PC-3 (cell line): ENCODE results near the gene BBS12. TPM values are rescaled to one million over a fixed set of nuclear protein-coding genes. Genes with fewer than 3 reads are reported as not detected.

Source experiments
- ATAC-seq: fragments of 200-7000 bp; cut with Tn5 transposase; 2 replicates; pipeline ENCODE4 v1.9.1; 2020; ENCODE audit warnings: mild to moderate bottlenecking, moderate library complexity
- BruUV-seq: library from RNA; stranded (reverse); fragments of 400-500 nt; replicated peaks from 2 replicates; lab custom pipeline; 2021; lab: Mats Ljungman, UMichigan
- CTCF ChIA-PET: fragments of 300-600 bp; sonication (Branson Sonifier 250); formaldehyde crosslinking; loops from one replicate; lab custom pipeline; 2022; ENCODE audit warnings: antibody characterized with exemption; lab: Charles Lee
- POLR2A ChIA-PET: fragments of 300-600 bp; sonication (Branson Sonifier 250); formaldehyde crosslinking; loops from one replicate; lab custom pipeline; 2022; ENCODE audit warnings: antibody characterized with exemption; ENCODE audit not compliant: unreplicated experiment; lab: Charles Lee
- DNase-seq: peaks from one replicate; pipeline ENCODE4 v3.0.0-alpha.2; 2015
- H2AFZ ChIP-seq: fragments of 300-600 bp; sonication (generic); 2 replicates; pipeline ENCODE4 v1.6.0; 2016; ENCODE audit warnings: antibody characterized with exemption, low read length
- H3F3A ChIP-seq: fragments of 300-600 bp; sonication (generic); one replicate; pipeline ENCODE4 v1.6.0; 2017; ENCODE audit warnings: antibody characterized with exemption, low read length, control low read depth, mild to moderate bottlenecking; ENCODE audit not compliant: unreplicated experiment
- H3K27ac ChIP-seq: fragments of 300-600 bp; sonication (generic); 2 replicates; pipeline ENCODE4 v1.5.1; 2016; ENCODE audit warnings: mild to moderate bottlenecking, low read length
- H3K27me3 ChIP-seq: fragments of 300-600 bp; sonication (generic); 2 replicates; pipeline ENCODE4 v1.6.1; 2016; ENCODE audit warnings: low read length, mixed read lengths
- H3K36me3 ChIP-seq: fragments of 300-600 bp; sonication (generic); 2 replicates; pipeline ENCODE4 v1.6.1; 2016; ENCODE audit warnings: low read depth, mixed run types, low read length, mixed read lengths
- H3K4me1 ChIP-seq: fragments of 300-600 bp; sonication (generic); 2 replicates; pipeline ENCODE4 v1.5.1; 2016; ENCODE audit warnings: low read length; ENCODE audit not compliant: insufficient read depth
- H3K4me2 ChIP-seq: fragments of 300-600 bp; sonication (generic); 2 replicates; pipeline ENCODE4 v1.6.0; 2016; ENCODE audit warnings: low read length
- H3K4me3 ChIP-seq: fragments of 300-600 bp; sonication (generic); 2 replicates; pipeline ENCODE4 v1.5.1; 2016; ENCODE audit warnings: mild to moderate bottlenecking, low read length, mixed read lengths
- H3K79me2 ChIP-seq: fragments of 300-600 bp; sonication (generic); 2 replicates; pipeline ENCODE4 v1.6.1; 2017; ENCODE audit warnings: low read length, mixed read lengths
- H3K9ac ChIP-seq: fragments of 300-600 bp; sonication (generic); 2 replicates; pipeline ENCODE4 v1.6.0; 2016; ENCODE audit warnings: mild to moderate bottlenecking, low read length
- H3K9me2 ChIP-seq: fragments of 300-600 bp; sonication (generic); replicated peaks from 2 replicates; pipeline ENCODE4 v1.6.1; 2016; ENCODE audit warnings: mixed run types, low read length, mixed read lengths
- H3K9me3 ChIP-seq: fragments of 300-600 bp; sonication (generic); 2 replicates; pipeline ENCODE4 v1.6.1; 2016; ENCODE audit warnings: low read length, mixed read lengths
- H4K20me1 ChIP-seq: fragments of 300-600 bp; sonication (generic); 2 replicates; pipeline ENCODE4 v1.6.1; 2016; ENCODE audit warnings: low read length, mixed read lengths
- EZH2 ChIP-seq: fragments of 300-600 bp; sonication (generic); IDR thresholded peaks from one replicate; pipeline ENCODE4 v1.6.1; 2017; ENCODE audit warnings: antibody characterized with exemption, mild to moderate bottlenecking, low read length; ENCODE audit not compliant: unreplicated experiment
- EZH2phosphoT487 ChIP-seq: fragments of 300-600 bp; sonication (generic); IDR thresholded peaks from 2 replicates; pipeline ENCODE4 v1.6.1; 2018; ENCODE audit warnings: mild to moderate bottlenecking, antibody characterized with exemption, low read length, borderline replicate concordance
- intact Hi-C: fragments of 100-400 bp; cut with micrococcal nuclease; formaldehyde crosslinking; loops from 2 replicates; pipeline ENCODE4 v1.9.0; 2023
- total RNA-seq: library from RNA; depleted of rRNA; stranded (reverse); fragments of >200 nt; gene quantifications from 2 replicates; pipeline ENCODE4 v1.2.3, GENCODE V29; 2014
- TF ChIP-seq, protein P1 (sequence below): fragments of 300-600 bp; sonication (generic); conservative IDR thresholded peaks from 2 replicates; pipeline ENCODE4 v1.5.1; 2017; ENCODE audit warnings: antibody characterized with exemption, low read depth, mild to moderate bottlenecking, low read length

BBS12 gene
- total RNA-seq, 1 experiment from 2014 or later = 1.7 TPM

DNA sequence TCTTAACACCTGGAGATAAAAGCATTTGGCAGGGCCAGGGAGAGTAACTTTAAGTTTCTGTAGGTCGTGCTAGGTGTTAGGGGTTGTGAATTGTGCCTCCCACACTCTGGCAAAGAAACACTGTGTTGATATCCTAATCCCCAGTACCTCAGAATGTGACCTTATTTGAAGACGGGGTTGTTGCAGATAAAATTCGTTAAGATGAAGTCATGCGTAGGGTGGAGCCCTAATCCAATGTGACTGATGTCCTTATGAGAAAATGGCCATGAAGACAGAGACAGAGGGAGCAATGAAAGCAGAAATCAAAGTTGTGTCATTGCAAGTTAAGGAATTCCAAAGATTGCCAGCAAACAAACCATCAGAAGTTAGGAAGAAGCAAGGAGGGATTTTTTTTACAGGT lies 40.5 kb upstream of the BBS12 start:
- no peaks in the 10 kb centered on the region for H4K20me1 ChIP-seq
- H3K4me2 ChIP-seq = no peak overlapping the region
- TF ChIP-seq, protein P1, sequence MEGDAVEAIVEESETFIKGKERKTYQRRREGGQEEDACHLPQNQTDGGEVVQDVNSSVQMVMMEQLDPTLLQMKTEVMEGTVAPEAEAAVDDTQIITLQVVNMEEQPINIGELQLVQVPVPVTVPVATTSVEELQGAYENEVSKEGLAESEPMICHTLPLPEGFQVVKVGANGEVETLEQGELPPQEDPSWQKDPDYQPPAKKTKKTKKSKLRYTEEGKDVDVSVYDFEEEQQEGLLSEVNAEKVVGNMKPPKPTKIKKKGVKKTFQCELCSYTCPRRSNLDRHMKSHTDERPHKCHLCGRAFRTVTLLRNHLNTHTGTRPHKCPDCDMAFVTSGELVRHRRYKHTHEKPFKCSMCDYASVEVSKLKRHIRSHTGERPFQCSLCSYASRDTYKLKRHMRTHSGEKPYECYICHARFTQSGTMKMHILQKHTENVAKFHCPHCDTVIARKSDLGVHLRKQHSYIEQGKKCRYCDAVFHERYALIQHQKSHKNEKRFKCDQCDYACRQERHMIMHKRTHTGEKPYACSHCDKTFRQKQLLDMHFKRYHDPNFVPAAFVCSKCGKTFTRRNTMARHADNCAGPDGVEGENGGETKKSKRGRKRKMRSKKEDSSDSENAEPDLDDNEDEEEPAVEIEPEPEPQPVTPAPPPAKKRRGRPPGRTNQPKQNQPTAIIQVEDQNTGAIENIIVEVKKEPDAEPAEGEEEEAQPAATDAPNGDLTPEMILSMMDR = no peak
- TF ChIP-seq EZH2 = no peak
- no peak for TF ChIP-seq EZH2phosphoT487
- no peaks in the 10 kb centered on the region for H3K27me3 ChIP-seq
- no TSS peak for BruUV-seq
- CTCF ChIA-PET = no interaction called here
- POLR2A ChIA-PET = no interaction called here
- no peak overlapping the region for H3K27ac ChIP-seq
- DNase-seq (no peak), ATAC-seq (no peak)
- H2AFZ ChIP-seq = no peak overlapping the region
- H3K9me3 ChIP-seq = no peaks in the 10 kb centered on the region
- H3F3A ChIP-seq = no peaks in the 10 kb centered on the region
- H3K79me2 ChIP-seq = no peaks in the 10 kb centered on the region
- H3K4me1 ChIP-seq = peaks cover 11% of the 10 kb centered on the region; the same call in 1 of the 2 replicates
- H3K9me2 ChIP-seq = no peaks in the 10 kb centered on the region
- no peak overlapping the region for H3K4me3 ChIP-seq
- intact Hi-C loops = no loop called here
- H3K36me3 ChIP-seq = no peaks in the 10 kb centered on the region
- H3K9ac ChIP-seq = no peak overlapping the region

DNA sequence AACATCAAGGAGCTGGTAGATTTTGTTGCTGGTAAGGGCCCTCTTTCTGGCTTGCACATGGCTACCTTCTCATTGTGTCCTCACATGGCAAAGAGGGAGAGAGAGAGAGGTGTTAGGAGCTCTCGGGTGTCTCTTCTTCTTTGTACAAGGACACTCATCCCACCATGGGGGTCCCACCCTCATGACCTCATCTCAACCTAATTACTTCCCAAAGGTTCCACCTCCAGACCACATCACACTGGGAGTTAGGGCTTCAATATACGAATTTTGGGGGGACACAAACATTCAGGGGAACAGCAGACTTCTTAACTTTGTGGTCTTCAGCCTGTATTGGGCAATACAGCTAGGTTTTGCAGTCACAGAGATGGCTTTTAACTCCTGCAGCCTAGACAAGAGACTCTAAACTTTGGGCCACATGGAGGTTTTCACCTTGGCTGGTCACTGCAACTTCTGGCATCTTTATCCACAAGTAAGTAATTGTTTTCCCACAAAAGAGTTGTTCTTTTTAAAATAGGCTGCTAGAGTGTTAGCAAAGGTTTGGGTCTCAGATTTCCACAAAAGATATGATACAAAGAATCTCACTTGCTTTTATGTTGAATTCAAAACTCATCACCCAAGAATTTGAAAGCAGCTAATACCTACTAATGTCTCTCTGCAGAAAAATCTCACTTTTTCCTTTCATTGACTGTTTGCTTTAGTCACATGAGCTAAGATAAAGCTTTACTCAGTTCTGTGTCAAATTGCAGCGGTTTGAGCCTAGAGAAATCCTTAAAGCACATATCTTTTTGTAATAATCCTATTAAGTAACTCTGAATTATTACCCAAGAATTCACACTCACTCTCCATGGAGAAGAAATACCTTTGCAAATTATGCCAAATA lies 39.6 kb upstream of the BBS12 start:
- Histone ChIP-seq H3K9ac (no peak overlapping the region), H4K20me1 (no peaks in the 10 kb centered on the region), H3K27ac (no peak overlapping the region), H3K27me3 (no peaks in the 10 kb centered on the region), H3F3A (no peaks in the 10 kb centered on the region), H3K4me2 (no peak overlapping the region), H3K36me3 (no peaks in the 10 kb centered on the region), H3K4me1 (peaks cover 11% of the 10 kb centered on the region; the same call in 1 of the 2 replicates), H2AFZ (no peak overlapping the region), H3K9me2 (no peaks in the 10 kb centered on the region), H3K79me2 (no peaks in the 10 kb centered on the region), H3K4me3 (no peak overlapping the region), H3K9me3 (no peaks in the 10 kb centered on the region)
- ATAC-seq (peak; percentile 63), DNase-seq (peak; percentile 49)
- no TSS peak for BruUV-seq
- no peak for TF ChIP-seq EZH2phosphoT487
- intact Hi-C loops = no loop called here
- ChIA-PET CTCF (no interaction called here), POLR2A (interaction anchor here (0.5 kb wide), 1 partner anchor 39 kb away, joined by 4 read pairs; the partner anchor contains the start of gene BBS12)

- no peak overlapping the region for H3K4me3 ChIP-seq
- H4K20me1 ChIP-seq = no peaks in the 10 kb centered on the region
- H3K9me2 ChIP-seq = no peaks in the 10 kb centered on the region
- H2AFZ ChIP-seq = no peak overlapping the region
- no peak overlapping the region for H3K9ac ChIP-seq
- no peaks in the 10 kb centered on the region for H3K36me3 ChIP-seq
- intact Hi-C loops = no loop called here
- POLR2A ChIA-PET = no interaction called here
- H3K79me2 ChIP-seq = no peaks in the 10 kb centered on the region
- CTCF ChIA-PET = no interaction called here
- no peak overlapping the region for H3K27ac ChIP-seq
- no peak for TF ChIP-seq EZH2
- H3K4me2 ChIP-seq = no peak overlapping the region
- H3K9me3 ChIP-seq = no peaks in the 10 kb centered on the region
- no peak for ATAC-seq
- no peaks in the 10 kb centered on the region for H3K27me3 ChIP-seq
- peaks cover 17% of the 10 kb centered on the region for H3K4me1 ChIP-seq
- no TSS peak for BruUV-seq
- no peaks in the 10 kb centered on the region for H3F3A ChIP-seq
- DNase-seq = no peak
Observed at GRCh38 chr4:122695226-122695625, 37.3 kb upstream of the BBS12 start.
